Globus pallidus (tissue), 1 donor: ENCODE measurements around the gene AUP1.
A peak's percentile ranks its signal among the peaks of the same experiment; 100 is the strongest.

Source experiments
- DNase-seq: peaks from one replicate; pipeline ENCODE4 v3.0.0-alpha.2; 2015; ENCODE audit warnings: low spot score

AUP1 gene

DNA sequence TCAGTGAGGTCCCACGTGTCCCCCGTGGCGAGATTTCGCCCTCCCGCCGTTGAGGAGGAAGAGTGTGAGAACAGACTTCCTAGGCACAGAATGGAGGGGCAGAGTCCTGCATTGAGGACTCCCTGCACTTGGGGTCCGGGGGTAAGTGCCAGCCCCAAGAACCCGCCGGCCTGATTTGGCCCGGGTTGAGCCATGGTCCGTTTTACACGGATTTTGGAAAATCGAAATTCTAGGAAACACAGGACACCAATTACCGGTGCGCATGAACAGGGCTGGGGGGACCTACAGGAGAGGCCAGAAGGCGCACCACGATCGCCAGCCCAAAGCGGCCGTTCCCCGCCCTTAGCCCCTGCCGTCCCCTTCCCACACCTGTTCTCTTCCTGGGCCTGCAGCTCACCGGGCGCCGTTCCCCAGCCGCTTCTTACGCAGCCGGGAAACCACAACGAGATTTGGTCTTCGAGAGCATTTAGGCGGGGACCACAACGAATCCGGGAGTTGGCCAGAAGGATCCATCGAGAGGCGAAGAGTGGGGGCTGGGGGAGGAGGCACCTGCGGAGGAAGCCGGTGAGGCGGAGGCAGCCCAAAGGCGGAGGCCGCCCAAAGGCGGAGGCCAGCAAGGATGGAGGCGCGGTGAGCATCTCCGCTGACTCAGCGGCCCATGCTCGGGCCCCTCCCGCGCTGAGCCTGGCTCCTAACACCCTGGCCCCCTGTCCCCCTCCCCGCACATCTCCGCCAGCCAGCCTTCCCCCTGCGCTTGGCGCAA, 15.7 kb downstream of the AUP1 start:
- DNase-seq, result no peak

DNA sequence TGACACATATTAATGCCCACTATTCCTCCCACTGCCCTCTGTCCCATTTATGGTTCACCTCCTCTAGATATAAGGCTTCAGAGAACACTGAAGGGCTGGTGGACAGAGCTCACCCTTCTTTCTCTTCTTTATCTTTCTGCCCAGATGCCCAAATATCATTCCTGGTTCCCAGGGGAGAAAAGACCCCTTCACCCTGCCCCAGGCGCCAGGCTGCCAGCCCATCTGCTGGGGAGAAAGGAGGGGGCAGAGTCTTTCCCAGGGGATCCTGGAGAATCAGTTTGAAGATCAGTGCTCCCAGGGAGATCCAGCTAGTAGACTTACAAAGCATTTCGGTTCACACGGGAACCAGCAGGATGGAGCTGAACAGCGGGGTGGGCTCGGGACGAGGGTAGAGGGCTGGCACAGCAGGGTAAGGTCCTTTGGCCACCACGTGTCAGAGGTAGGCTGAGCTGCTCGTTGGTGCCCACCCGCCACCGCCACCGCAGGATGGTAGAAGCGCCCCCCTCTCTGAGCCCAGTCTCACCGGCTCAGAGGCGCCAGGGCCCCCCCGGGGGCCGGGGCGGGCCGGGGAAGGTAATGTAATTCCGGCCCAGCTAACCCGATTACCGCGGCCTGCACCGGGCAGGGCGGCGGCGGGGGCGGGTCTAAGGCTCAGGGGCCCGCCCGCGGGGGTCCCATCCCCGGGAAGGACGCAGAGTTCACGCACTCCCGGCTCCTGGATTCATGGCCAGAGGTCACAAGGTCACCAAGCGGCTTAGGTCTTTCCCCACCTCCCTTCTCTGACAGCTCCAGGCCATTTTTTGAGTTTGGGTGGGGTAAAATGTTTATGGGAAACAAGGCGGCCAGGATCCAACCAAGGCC, 16.5 kb downstream of the AUP1 start:
- no peak for DNase-seq

DNA sequence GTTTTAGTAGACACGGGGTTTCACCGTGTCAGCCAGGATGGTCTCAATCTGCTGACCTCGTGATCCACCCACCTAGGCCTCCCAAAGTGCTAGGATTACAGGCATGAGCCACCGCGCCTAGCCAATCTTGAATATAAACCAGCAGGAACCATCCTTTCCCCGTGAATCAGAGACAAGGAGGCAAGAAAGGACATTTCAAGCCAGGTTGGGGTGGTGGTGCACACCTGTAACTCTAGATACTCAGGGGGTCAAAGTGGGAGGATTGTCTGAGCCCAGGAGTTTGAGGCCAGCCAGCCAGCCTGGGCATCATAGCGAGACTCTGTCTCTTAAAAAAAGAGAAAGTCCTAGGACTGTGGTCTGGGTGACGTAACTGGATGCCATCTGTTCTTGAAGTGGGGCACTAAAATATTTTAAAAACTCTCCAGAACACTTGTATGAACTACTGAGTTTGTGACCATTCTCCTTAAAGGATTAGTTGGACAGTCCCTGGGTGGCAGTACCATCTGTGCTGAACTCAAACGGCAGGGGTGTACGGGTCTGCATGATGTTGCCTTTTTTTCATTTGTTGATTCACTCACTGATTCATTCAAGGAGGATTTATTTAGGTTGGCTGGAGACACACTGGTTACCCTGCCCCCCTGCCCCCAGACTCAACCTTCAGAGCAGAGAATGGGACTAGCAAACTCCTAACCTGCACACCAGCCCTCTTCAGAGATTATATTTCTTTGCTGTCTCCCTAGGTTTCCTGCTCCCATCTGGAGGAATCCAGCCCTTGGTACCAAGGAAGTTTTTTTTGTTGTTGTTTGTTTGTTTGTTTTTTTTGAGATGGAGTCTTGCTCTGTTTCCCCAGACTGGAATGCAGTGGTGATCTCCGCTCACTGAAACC, 18.2 kb downstream of the AUP1 start:
- no peak for DNase-seq

DNA sequence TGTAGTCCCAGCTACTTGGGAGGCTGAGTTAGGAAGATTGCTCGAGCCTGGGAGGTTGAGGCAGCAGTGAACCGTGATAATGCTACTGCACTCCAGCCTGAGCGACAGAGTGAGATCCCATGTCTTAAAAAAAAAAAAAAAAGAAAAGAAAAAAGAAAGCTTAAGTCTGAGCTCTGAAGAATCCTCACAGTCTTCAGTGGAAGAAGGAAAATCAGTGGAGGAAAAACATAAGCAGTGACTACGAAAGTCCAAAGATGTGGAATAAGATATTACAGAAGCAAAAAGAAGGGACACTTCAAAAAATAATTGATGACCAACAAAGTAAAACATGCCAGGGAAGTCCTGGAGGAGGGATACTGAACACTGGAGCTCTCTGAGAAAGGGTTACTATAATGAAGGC, 19.2 kb downstream of the AUP1 start:
- no peak for DNase-seq

DNA sequence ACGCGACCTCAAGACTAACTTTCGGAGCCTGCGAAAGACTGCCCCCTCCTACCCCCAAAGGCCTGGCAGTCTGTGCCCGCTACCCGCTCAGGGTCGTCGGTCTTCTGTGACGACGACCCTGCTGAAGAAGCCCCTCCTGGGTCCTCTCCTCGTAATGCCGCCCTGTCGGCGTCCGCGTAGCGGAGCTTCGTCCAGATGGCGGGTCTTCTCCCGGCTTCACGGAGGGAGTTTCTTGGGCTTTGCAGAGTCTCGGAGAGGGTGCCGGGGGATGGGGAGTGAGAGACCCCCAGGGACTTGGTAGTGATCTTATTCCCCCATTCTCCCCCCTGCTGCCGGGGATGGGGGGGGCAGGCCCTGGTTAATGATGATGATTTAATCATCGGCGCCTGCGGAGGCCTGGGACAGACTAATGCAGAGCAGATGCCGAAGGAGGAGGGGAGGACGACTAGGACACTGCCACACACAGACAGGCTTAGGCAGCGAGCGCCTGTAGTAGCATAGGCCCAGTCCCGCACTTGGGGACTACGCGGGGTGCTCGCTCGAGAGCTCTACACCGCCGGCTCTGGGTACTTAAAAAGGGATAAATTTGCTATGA, 21.5 kb downstream of the AUP1 start:
- DNase-seq, result no peak

DNA sequence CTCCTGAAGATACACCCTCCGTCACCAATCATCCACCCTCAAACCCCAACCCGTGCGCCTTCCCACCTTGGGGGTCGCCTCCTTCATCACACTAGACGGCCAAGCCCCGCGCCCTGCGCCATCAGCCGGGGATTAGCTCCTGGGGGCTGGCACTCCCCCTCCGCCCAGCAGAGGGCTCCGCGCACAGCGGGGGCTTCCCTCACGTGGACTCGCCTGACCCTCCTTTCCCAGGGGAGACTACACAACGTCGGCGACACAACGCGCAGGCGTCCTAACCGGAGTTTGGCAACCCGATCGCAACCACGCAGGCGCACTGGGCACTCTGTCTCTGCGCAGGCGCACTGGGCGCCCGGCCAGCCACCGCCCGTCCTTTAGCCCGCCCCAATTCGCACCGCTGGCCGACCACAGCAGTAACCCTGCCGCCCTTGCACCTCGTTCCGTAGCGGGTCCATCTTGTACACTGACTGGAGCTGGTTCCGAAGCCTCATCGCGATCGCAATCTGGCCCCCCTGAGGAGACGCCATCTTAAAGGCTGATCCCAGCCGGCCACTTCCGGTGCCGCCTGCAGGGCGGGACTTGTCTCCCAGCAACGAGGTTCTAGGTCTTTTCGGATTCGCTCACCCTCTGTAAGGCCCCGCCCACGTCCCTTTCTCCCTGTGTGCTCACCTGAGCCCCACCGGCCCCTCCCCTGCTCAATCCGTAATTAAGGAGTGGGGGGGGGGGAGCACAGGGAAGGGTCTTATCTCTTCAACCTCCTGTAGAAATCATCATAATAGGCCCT, 22.2 kb downstream of the AUP1 start, which contains the start of gene PCGF1:
Gene PCGF1 (minus strand): TSS at position 551 of the 781 bp plus-strand sequence. CDS start 27 bp downstream, at position 524.
- DNase-seq, result peak; percentile 97

GRCh38 chr2:74505448-74506246, 23.9 kb downstream of the AUP1 start:
- DNase-seq, result no peak

- DNase-seq, result no peak
These were observed 24.9 kb downstream of the AUP1 start for GRCh38 chr2:74504591-74504990.

DNA sequence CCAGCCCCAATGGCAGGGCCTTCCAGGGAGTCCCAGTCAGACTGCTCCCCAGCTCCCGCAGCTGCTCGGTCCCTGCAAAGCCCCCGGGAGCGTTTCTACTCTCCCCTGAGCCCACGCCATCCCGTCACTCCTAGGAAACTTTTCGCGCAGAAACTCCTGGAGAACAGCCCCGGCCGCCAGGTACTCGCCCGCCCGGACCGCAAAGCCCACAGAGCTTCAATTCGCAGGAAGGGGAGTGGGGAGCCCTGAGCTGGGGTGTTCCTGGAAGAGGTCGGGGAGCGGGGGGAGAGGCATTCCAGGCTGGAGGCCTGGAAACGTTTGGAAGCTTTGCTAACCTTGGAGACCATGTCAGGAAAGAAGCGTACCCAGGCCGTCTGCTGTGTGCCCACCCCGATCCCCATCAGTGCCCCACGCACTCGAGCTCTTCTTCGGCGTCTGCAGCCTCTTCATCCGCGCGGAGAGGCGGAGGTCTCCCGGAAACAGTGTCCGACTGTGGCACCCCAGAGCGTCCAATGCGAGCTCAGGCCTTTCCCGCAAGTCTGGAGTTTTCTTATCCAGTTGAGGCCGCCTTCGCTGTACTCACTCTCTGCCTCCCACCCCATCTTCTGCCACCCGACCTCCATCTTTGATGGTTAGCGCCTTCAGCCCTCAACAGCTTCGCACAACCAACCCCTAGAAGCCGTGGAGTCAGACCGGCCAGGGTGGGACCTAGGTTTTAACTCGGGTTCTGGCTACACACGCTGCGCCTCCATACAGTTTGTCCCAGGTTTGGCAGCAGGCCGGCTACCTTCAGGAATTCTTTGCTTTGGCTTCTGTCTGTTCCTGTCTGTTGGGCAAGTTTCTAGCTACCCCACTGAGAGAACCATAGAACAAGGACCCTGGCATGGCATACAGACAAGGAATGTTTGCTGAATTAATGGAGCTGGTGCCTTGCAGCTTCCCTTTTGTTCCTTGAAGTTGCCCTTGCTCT, 25.7 kb downstream of the AUP1 start:
- no peak for DNase-seq

DNA sequence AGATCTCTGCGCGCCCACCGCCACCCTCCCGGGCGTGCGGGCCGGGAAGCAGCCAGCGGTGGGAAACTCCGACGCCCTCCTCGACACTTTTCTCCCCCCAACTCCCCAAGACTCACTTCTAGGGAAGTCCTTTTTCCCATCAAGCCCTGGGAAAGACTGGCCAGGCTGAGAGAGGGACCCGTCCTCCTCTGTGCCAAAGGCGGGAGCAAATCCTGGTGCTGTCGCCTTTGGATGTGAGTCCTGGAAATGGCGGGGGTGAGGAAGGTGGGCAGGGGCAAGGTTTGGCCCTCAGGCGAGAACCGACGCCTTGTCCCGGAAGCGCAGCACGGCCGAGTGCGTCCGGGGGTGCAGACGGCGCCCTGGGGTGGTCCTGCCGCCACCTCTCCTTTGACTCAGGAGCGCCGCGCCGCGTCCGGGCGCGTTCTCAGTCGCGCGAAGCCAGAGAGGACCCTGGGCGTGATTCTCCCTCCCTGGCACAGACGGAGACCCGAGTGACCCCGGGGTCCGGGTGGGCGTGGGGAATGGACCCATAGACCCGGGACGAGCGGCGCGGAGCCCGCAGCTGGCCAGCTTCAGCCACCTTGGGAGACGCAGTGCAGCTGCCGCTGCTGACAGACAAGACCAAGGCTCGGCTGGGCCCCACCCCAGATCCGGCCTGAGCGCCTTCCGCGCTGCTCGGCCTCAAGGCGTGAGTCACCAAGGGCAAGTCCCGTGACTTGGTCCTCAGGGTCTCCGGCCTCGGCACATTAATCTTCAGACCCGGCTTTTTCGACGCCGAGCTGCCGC, 26.6 kb downstream of the AUP1 start:
- DNase-seq, result no peak

DNA sequence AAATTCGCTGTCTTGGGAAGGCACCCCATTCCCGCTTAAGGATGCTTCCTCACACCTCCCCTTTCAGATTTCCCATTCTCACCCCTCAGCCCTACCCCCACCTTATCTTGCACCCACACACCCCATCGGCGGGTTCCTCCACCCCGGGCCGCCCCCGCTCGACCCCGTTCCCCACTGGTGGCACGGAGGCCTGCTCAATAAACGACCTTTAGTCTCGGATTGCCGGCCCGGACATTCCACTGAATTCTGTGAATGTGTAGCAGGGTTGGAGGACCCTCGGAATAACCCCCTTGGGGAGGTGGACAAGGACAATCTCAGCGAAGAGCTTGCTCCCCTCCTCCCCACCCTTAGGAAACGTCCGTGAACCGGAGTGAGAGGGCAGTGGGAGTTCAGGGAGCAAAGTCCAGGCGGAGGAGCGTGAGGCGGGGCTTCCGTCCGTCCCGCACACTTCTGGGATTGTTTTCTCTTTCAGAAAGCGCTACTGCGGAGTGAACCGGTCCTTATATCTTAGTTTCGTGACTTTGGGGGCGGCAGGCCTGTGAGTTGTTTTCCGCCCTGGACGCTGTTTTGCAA, 27.3 kb downstream of the AUP1 start:
- no peak for DNase-seq

- DNase-seq, result no peak
These were observed 28.0 kb downstream of the AUP1 start for GRCh38 chr2:74501335-74502071.

DNA sequence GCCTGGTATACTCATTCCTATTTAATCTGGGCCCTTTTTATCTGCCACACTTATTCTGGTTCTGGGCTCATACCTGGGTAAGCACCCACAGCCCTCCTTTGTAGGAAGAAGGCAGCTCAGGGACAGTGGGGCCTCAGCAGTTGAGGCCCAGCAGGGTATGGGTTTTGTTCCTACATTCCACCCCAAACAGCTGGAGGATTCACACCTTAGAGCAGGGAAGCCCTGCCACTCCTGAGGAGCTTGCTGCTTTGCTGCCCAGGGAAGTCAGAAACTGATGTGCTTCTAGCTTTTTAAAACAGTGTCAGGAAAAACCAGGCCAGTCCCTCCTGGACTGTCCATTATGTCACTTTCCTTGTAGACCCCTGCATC, 28.9 kb downstream of the AUP1 start:
- DNase-seq, result no peak

DNA sequence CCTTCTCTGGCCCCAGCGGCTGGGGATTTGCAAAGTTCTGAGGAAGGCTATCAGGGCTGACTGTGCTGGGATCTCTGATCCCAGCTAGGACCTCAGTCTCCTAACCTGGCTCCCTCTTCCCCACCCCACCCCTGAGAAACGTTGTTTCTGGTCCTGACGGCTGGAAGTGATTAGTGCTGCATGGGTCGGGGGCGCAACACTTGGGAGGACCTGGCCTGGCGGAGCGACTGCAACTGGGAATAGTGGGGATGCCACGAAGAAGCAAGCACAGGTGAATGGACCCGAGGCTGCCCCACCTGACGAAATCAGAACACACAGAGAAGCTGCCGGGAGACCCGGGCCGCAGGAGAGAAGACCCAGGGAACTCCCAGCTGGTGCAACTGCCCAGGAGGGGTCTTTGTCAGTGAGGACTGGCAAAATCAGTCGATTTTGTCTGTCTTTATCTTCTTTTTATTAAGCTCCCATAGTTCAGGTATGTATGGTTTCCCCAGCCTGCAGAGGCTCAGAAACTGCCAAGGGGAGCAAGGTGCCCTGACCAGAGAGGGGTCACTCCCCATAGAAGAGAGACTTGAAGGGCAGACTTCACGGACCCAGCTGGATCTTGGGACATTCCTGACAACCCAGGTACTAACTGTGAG, 29.4 kb downstream of the AUP1 start:
- no peak for DNase-seq

GRCh38 chr2:74499267-74499939, 30.1 kb downstream of the AUP1 start, which contains the start of gene LBX2:
Gene LBX2, minus strand, starts transcription at chr2:74499603. Its CDS starts 66 bp downstream, at chr2:74499537.
- DNase-seq, result no peak
